Activated naive CD4-positive, alpha-beta T cell treated with anti-CD3 and anti-CD28 coated beads for 36 hours (primary cell): ENCODE measurements around the gene FGGY. TPM values are rescaled to one million over a fixed set of nuclear protein-coding genes. Genes with fewer than 3 reads are reported as not detected.
A peak's percentile ranks its signal among the peaks of the same experiment; 100 is the strongest.

ENCODE experiments used
- CTCF ChIA-PET: fragments of 350-600 bp; sonication (Branson Sonifier 250); formaldehyde crosslinking; loops from one replicate; lab custom pipeline; 2021; ENCODE audit warnings: antibody characterized with exemption; lab: Charles Lee
- DNase-seq: peaks from one replicate; pipeline ENCODE4 v3.0.0-alpha.2; 2020
- H3K27ac Mint-ChIP-seq: one replicate; pipeline ENCODE4 v1.8.0; 2021; ENCODE audit warnings: mild to moderate bottlenecking, mixed read lengths
- H3K27me3 Mint-ChIP-seq: one replicate; pipeline ENCODE4 v1.8.0; 2021; ENCODE audit warnings: low read depth, mixed read lengths
- H3K36me3 Mint-ChIP-seq: one replicate; pipeline ENCODE4 v1.8.0; 2021; ENCODE audit warnings: low read depth, mixed read lengths
- H3K4me1 Mint-ChIP-seq: one replicate; pipeline ENCODE4 v1.8.0; 2021; ENCODE audit warnings: low read depth, mixed read lengths
- H3K4me3 Mint-ChIP-seq: one replicate; pipeline ENCODE4 v1.8.0; 2021; ENCODE audit warnings: mild to moderate bottlenecking, moderate library complexity, mixed read lengths
- H3K9me3 Mint-ChIP-seq: one replicate; pipeline ENCODE4 v1.8.0; 2021; ENCODE audit warnings: mixed read lengths
- intact Hi-C: fragments of 100-400 bp; cut with micrococcal nuclease; formaldehyde crosslinking; loops from one replicate; pipeline ENCODE4 v1.15.1; 2023
- total RNA-seq, 2 experiments: library from RNA; stranded (reverse); gene quantifications; one replicate each; pipeline ENCODE4 v1.2.3, GENCODE V29; 2021

FGGY gene
- total RNA-seq, 2 experiments from 2014 or later, result 9.8 to 10.9 TPM

DNA sequence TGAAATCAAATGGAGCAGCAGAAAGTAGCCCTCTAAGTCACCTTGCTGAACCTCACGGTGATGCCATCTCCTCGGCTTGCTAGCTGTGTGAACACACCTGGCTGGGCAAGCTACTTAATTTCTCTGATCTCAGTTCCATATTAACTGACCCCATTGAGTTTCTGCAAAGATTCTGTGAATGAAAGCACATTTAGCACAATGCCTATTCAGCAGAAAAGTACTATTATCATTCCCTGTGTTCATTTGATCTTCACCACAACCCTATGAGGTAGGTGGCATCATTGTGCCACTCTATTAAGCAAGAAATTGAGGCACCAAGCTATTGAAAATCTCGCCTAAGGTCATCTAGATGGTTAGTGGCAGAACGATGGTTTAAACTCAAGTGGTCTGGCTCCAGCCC lies 387.8 kb downstream of the FGGY start:
- no peaks in the 10 kb centered on the region for H3K36me3 Mint-ChIP-seq
- intact Hi-C loops, result no loop called here
- CTCF ChIA-PET, result no interaction called here
- H3K4me1 Mint-ChIP-seq, result no peaks in the 10 kb centered on the region
- H3K9me3 Mint-ChIP-seq, result no peaks in the 10 kb centered on the region
- H3K27me3 Mint-ChIP-seq, result no peaks in the 10 kb centered on the region
- no peak overlapping the region for H3K4me3 Mint-ChIP-seq
- no peak for DNase-seq
- H3K27ac Mint-ChIP-seq, result no peak overlapping the region

DNA sequence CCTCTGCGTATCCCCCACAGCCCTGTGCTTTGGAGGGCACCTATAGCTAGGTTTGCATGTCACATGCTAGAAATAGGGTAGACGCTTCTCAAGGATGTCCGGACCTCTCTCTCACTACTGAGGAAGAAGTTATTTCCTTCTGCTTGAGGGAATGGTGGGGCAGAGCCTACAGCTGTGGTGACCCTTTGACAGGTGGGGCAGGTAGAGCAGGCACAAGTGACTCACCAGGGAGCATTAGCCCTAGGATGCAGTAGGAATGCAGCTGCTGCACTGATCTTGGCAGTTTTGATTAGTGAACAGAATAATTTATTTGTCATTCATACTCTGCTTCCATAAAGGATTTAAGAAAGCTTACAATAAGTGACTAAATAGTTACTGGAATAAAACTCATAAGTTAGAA lies 388.2 kb downstream of the FGGY start:
- Mint-ChIP-seq H3K9me3 (no peaks in the 10 kb centered on the region), H3K4me3 (no peak overlapping the region), H3K4me1 (no peaks in the 10 kb centered on the region), H3K27me3 (no peaks in the 10 kb centered on the region), H3K36me3 (no peaks in the 10 kb centered on the region), H3K27ac (no peak overlapping the region)
- CTCF ChIA-PET, result no interaction called here
- no peak for DNase-seq
- intact Hi-C loops, result no loop called here

DNA sequence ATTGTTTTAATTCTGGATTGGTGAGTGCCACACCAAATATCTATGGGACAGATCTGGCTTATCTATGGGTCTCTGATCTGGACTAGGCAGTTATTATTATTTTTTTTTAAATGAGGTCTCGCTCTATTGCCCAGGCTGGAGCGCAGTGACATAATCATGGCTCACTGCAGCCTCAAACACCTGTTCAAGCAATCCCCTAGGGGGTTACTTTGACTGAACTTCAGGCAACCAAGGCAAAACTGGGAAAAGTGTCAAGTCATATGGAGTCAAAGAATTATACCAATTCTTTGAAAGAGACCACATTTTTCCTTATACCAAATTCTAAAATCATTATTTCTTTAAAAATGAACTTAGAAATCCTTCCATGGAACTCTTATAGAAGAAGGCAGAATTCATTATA lies 388.8 kb downstream of the FGGY start:
- CTCF ChIA-PET, result no interaction called here
- no peaks in the 10 kb centered on the region for H3K4me1 Mint-ChIP-seq
- no peaks in the 10 kb centered on the region for H3K27me3 Mint-ChIP-seq
- no peak for DNase-seq
- no peak overlapping the region for H3K27ac Mint-ChIP-seq
- no peaks in the 10 kb centered on the region for H3K36me3 Mint-ChIP-seq
- H3K4me3 Mint-ChIP-seq, result no peak overlapping the region
- H3K9me3 Mint-ChIP-seq, result no peaks in the 10 kb centered on the region
- intact Hi-C loops, result no loop called here

DNA sequence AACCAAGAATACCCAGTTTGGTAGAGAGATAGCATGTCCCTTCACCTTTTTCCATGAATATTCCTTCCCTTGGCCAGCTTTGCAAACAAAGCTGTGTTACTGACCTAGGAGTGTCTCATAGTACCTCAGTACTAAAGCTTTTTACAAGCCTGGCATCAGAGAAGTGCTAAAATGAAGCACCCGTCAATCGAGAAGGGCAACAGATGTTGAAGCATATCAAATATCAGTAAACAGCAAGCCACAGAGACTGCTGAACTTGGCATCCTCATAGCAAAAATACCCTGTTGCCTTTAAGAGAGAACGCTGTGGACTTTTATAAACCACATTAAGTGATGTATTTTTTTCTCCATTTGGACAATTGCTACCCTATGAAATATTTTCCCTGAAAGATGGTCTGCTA lies 389.3 kb downstream of the FGGY start:
- Mint-ChIP-seq H3K4me1 (no peaks in the 10 kb centered on the region), H3K36me3 (no peaks in the 10 kb centered on the region), H3K4me3 (no peak overlapping the region), H3K27ac (no peak overlapping the region), H3K27me3 (no peaks in the 10 kb centered on the region), H3K9me3 (no peaks in the 10 kb centered on the region)
- intact Hi-C loops, result no loop called here
- no peak for DNase-seq
- CTCF ChIA-PET, result no interaction called here

DNA sequence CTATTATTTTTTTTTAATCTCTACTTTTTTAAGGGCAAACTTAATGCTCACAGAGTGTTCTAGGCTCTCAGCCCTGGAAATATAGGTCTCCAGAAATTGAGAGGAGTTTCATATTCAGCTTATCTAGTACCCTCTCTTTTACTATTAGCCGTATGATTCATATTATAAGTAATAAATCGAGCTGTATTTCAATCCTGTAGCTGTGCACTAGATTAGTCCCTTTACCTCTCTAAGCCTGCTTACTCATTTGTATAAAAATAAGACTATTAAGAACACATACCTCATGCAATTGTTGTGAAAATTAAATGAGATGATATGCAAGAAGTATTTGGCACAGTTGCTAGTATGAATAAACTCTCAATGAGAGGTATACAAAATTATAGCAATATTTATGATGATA lies 389.7 kb downstream of the FGGY start:
- no peak overlapping the region for H3K27ac Mint-ChIP-seq
- H3K36me3 Mint-ChIP-seq, result no peaks in the 10 kb centered on the region
- CTCF ChIA-PET, result interaction anchor here (1.4 kb wide), 1 partner anchor 13 kb away, joined by 6 read pairs; no protein-coding TSS in a partner anchor
- H3K4me1 Mint-ChIP-seq, result no peaks in the 10 kb centered on the region
- no peaks in the 10 kb centered on the region for H3K9me3 Mint-ChIP-seq
- H3K4me3 Mint-ChIP-seq, result no peak overlapping the region
- intact Hi-C loops, result no loop called here
- DNase-seq, result no peak
- no peaks in the 10 kb centered on the region for H3K27me3 Mint-ChIP-seq

DNA sequence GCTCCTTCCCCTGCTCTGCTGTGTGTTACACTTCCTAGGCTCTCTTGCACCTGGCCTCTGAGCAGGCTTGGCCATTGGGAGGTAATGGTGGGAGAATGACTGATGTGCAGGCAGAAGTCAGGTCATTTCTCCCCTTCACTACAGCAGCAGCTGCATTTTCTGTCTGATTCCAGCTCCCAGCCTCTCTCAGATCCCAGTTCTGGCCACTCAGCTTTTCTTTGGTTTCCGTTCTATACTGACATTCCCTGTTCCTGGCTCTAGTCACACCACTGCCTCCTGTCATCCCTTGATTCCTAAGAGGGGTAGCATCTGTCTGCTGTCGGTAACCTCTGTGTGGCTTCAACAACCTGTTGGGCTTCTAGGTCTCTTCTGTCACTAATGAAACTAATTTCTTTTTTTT lies 390.2 kb downstream of the FGGY start:
- H3K27me3 Mint-ChIP-seq, result no peaks in the 10 kb centered on the region
- no peaks in the 10 kb centered on the region for H3K36me3 Mint-ChIP-seq
- H3K4me1 Mint-ChIP-seq, result no peaks in the 10 kb centered on the region
- H3K4me3 Mint-ChIP-seq, result no peak overlapping the region
- no peak for DNase-seq
- CTCF ChIA-PET, result interaction anchor here (1.4 kb wide), 1 partner anchor 12 kb away, joined by 6 read pairs; no protein-coding TSS in a partner anchor
- intact Hi-C loops, result no loop called here
- no peaks in the 10 kb centered on the region for H3K9me3 Mint-ChIP-seq
- no peak overlapping the region for H3K27ac Mint-ChIP-seq

DNA sequence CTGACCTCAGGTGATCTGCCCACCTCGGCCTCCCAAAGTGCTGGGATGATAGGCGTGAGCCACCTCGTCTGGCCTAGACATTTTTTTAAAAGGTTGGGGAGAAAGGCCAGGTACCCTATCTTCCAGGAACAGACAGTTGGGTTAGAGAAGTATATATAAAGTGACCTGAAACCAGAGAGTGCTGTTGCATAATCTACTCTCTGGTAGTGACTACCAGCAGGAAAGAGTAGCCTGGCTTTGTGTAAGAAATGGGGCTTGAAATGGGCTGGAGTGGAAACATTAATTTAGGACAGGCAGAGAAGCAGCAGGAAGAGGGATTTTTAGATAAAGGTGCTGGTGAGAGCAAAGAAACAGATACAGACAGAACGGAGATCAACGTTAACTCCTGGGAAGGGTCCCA lies 392.1 kb downstream of the FGGY start:
- Mint-ChIP-seq H3K9me3 (no peaks in the 10 kb centered on the region), H3K27me3 (no peaks in the 10 kb centered on the region), H3K4me3 (no peak overlapping the region), H3K4me1 (no peaks in the 10 kb centered on the region), H3K36me3 (no peaks in the 10 kb centered on the region), H3K27ac (peak overlapping the region; percentile 25)
- DNase-seq, result no peak
- intact Hi-C loops, result no loop called here
- CTCF ChIA-PET, result no interaction called here

DNA sequence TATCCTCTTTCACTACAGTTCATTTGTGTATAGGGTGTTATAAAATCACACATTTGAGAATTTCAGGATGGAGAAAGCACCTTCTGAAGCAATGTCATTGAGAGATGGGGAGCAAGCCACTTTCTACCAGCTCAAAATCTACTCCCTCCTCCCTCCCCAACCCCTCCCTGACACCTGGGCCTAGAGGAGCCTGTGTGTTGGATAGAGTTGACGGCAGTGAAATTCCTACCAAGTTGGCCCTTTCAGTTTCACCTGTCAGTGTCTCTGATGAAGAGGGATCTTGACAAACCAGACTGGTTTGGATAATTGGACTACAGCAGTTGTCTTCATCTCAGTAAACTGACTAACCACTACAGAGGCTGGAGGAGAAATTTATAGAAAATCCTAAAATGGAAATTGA lies 392.8 kb downstream of the FGGY start:
- Mint-ChIP-seq H3K9me3 (no peaks in the 10 kb centered on the region), H3K4me1 (no peaks in the 10 kb centered on the region), H3K4me3 (no peak overlapping the region), H3K27ac (no peak overlapping the region), H3K36me3 (no peaks in the 10 kb centered on the region), H3K27me3 (no peaks in the 10 kb centered on the region)
- intact Hi-C loops, result loop anchor here (10.0 kb wide), 3 partner anchors 355 to 785 kb away; no protein-coding TSS in a partner anchor
- DNase-seq, result no peak
- CTCF ChIA-PET, result interaction anchor here (1.1 kb wide), 1 partner anchor 9 kb away, joined by 6 read pairs; no protein-coding TSS in a partner anchor

DNA sequence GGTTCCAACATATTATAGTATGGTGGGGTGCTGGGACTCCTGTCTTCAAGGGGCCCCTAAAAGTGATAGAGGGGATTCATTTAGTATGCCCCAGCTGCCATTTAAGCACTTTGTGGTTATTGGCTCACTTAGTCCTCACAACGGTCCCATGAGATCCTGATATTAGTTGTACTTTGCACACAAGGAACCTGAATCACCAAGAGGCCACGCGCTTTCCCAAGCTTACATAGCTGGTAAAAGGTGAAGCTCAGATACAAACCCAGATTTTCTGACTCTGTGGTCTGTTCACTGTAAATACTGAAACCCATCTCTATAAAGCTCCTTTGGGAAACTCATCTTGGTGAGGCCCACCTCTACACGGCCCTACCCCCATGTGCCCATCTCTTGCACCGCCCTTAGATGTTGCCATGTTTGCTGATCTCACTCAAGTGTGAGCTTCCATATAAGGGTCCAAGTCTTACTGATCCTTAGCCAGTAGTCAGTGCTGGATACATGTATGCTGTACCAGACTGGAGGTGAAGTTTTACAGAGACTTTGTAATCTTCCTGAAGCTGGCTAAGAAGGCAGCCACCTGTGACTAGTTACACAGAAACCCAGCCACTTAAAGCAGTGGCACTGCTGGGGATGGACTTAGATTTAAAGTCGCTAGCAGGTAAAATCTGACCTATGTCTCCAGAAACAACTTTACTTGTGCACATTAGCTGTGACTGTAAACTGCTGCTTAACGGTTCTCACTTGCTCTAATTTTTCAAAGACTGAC lies 393.5 kb downstream of the FGGY start:
- CTCF ChIA-PET, result interaction anchor here (0.6 to 1.1 kb wide), 2 partner anchors 9 to 949 kb away, joined by 5 to 6 read pairs; no protein-coding TSS in a partner anchor
- Mint-ChIP-seq H3K27ac (no peak overlapping the region), H3K4me1 (no peaks in the 10 kb centered on the region), H3K27me3 (no peaks in the 10 kb centered on the region), H3K4me3 (no peak overlapping the region), H3K9me3 (no peaks in the 10 kb centered on the region), H3K36me3 (no peaks in the 10 kb centered on the region)
- no peak for DNase-seq
- intact Hi-C loops, result loop anchor here (10.0 kb wide), 3 partner anchors 356 to 786 kb away; no protein-coding TSS in a partner anchor

DNA sequence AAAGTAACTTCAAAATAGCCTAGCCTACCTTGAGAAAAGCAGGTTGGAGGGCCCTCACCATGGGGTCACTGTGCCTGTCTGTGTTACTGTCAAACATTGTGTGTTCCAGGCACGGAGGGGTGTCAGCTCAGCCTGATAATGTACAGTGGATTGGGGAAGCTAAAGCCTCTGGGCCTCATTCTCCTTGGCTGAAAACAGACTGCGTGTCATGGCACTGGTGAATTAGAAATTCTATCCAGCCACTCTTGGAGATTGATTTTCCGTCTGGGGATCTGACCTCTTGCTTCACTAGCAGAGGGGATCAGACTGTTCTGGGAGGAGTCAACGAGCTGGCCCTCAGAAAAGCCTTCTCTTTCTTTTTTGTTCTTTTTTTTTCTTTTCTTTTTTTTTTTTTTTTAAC lies 394.4 kb downstream of the FGGY start:
- intact Hi-C loops, result loop anchor here (10.0 kb wide), 3 partner anchors 356 to 786 kb away; no protein-coding TSS in a partner anchor
- Mint-ChIP-seq H3K4me1 (no peaks in the 10 kb centered on the region), H3K27ac (no peak overlapping the region), H3K9me3 (no peaks in the 10 kb centered on the region), H3K36me3 (no peaks in the 10 kb centered on the region), H3K4me3 (no peak overlapping the region), H3K27me3 (no peaks in the 10 kb centered on the region)
- DNase-seq, result no peak
- CTCF ChIA-PET, result interaction anchor here (0.6 kb wide), 1 partner anchor 10 kb away, joined by 3 read pairs; no protein-coding TSS in a partner anchor

DNA sequence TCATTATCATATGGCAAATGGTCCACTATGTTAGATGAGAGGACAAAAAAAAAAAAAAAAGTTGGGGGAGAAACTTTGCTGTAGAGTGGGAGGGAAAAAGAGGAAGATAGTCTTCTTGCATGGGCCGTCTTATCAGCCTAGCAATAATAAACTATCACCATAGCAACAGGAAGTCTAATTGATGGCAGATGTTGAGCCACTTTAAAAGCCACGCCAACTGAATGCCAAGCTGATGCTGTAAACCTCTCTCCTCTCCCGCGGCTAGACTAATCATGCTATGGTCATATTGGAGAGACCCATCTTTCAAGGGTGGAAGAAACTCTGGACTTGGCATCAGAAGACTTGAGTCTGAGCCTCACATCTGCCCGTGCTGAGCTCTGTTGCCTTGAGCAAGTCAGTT lies 395.7 kb downstream of the FGGY start:
- intact Hi-C loops, result loop anchor here (10.0 kb wide), 3 partner anchors 358 to 788 kb away; no protein-coding TSS in a partner anchor
- Mint-ChIP-seq H3K27ac (no peak overlapping the region), H3K36me3 (no peaks in the 10 kb centered on the region), H3K4me3 (no peak overlapping the region), H3K4me1 (peaks cover 12% of the 10 kb centered on the region), H3K27me3 (no peaks in the 10 kb centered on the region), H3K9me3 (no peaks in the 10 kb centered on the region)
- no peak for DNase-seq
- CTCF ChIA-PET, result no interaction called here

DNA sequence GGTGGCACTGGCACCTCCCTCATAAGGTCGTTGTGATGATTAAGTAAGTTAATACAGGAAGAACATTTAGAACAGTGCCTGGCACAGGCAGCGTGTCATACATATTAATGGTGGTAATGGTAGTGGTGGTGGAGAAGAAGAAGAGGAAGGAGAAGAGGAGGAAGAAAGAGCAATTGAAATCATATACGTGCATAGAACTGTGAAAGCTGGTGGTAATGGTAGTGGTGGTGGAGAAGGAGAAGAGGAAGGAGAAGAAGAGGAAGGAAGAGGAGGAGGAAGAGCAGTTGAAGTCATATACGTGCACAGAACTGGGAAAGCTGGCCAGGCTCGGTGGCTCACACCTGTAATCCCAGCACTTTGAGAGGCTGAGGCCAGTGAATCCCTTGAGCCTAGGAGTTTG lies 396.5 kb downstream of the FGGY start:
- no peak for DNase-seq
- Mint-ChIP-seq H3K4me1 (peaks cover 15% of the 10 kb centered on the region), H3K27ac (no peak overlapping the region), H3K9me3 (no peaks in the 10 kb centered on the region), H3K4me3 (no peak overlapping the region), H3K27me3 (no peaks in the 10 kb centered on the region), H3K36me3 (no peaks in the 10 kb centered on the region)
- CTCF ChIA-PET, result no interaction called here
- intact Hi-C loops, result loop anchor here (10.0 kb wide), 3 partner anchors 359 to 789 kb away; no protein-coding TSS in a partner anchor

DNA sequence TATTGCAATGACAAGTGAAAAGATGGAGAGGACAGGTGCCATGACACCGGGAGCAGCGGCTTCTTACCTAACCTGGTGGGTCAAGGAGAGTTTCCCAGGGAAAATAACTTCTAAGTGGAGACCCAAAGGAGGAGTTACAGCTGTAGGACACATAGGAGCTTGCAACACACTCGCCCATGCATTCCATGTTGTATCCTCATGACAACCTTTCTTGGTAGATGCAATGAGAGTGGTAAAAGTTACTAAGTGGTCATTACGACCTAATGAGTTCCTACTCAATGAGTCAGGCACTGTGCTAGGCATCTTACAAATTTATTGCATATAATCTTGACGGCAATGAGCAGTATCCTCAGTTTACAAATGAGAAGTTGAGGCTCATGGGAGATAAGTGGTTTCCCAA lies 398.4 kb downstream of the FGGY start:
- CTCF ChIA-PET, result interaction anchor here (0.5 kb wide), 1 partner anchor 20 kb away, joined by 3 read pairs; no protein-coding TSS in a partner anchor
- H3K9me3 Mint-ChIP-seq, result no peaks in the 10 kb centered on the region
- H3K36me3 Mint-ChIP-seq, result no peaks in the 10 kb centered on the region
- no peaks in the 10 kb centered on the region for H3K27me3 Mint-ChIP-seq
- H3K4me1 Mint-ChIP-seq, result peaks cover 15% of the 10 kb centered on the region
- no peak for DNase-seq
- no peak overlapping the region for H3K27ac Mint-ChIP-seq
- intact Hi-C loops, result loop anchor here (5.0 to 10.0 kb wide), 5 partner anchors 360 to 790 kb away; partner anchors contain the start of gene FGGY
- H3K4me3 Mint-ChIP-seq, result no peak overlapping the region
